Measurements from ENCODE around the gene NFATC1. TPM values are rescaled to one million over a fixed set of nuclear protein-coding genes. Genes with fewer than 3 reads are reported as not detected.

The NFATC1 gene
- total RNA-seq, 1 donor from 2014 or later, result 18.3 TPM

GRCh38 chr18:79403723-79404566, 8.2 kb downstream of the NFATC1 start:
- H3K36me3 ChIP-seq, result no peaks in the 10 kb centered on the region
- TF ChIP-seq CTCF (IDR thresholded peaks at IDR 0.05; ENCODE audit: borderline replicate concordance), result no peak
- H3K4me3 ChIP-seq, result peak overlapping the region; percentile 33
- H3K27me3 ChIP-seq (ENCODE audit: low read depth), result no peaks in the 10 kb centered on the region
- peak; percentile 9 for DNase-seq
- peak overlapping the region; percentile 81 for H3K27ac ChIP-seq (replicated peaks)
- intact Hi-C loops (cut with micrococcal nuclease), result no loop called here
- H3K4me1 ChIP-seq, result peaks cover 60% of the 10 kb centered on the region
- no peaks in the 10 kb centered on the region for H3K9me3 ChIP-seq (replicated peaks)

GRCh38 chr18:79404567-79404910, 8.8 kb downstream of the NFATC1 start:
- TF ChIP-seq CTCF (IDR thresholded peaks at IDR 0.05; ENCODE audit: borderline replicate concordance), result no peak
- peak overlapping the region; percentile 81 for H3K27ac ChIP-seq (replicated peaks)
- intact Hi-C loops (cut with micrococcal nuclease), result no loop called here
- no peaks in the 10 kb centered on the region for H3K9me3 ChIP-seq (replicated peaks)
- H3K4me3 ChIP-seq, result no peak overlapping the region
- DNase-seq, result peak; percentile 15
- H3K36me3 ChIP-seq, result no peaks in the 10 kb centered on the region
- H3K4me1 ChIP-seq, result peaks cover 55% of the 10 kb centered on the region
- no peaks in the 10 kb centered on the region for H3K27me3 ChIP-seq (ENCODE audit: low read depth)

GRCh38 chr18:79405019-79405780, 9.5 kb downstream of the NFATC1 start:
- H3K36me3 ChIP-seq, result no peaks in the 10 kb centered on the region
- H3K27ac ChIP-seq (replicated peaks), result peak overlapping the region; percentile 81
- intact Hi-C loops (cut with micrococcal nuclease), result no loop called here
- H3K27me3 ChIP-seq (ENCODE audit: low read depth), result no peaks in the 10 kb centered on the region
- TF ChIP-seq CTCF (IDR thresholded peaks at IDR 0.05; ENCODE audit: borderline replicate concordance), result no peak
- H3K9me3 ChIP-seq (replicated peaks), result no peaks in the 10 kb centered on the region
- H3K4me3 ChIP-seq, result peak overlapping the region; percentile 43
- DNase-seq, result peak; percentile 7
- H3K4me1 ChIP-seq, result peaks cover 49% of the 10 kb centered on the region

- intact Hi-C loops (cut with micrococcal nuclease), result no loop called here
- Histone ChIP-seq H3K9me3 (replicated peaks) (no peaks in the 10 kb centered on the region), H3K27me3 (ENCODE audit: low read depth) (no peaks in the 10 kb centered on the region), H3K36me3 (peaks cover 7% of the 10 kb centered on the region), H3K27ac (replicated peaks) (peak overlapping the region; percentile 66), H3K4me3 (peak overlapping the region; percentile 43), H3K4me1 (peaks cover 46% of the 10 kb centered on the region)
- no peak for TF ChIP-seq CTCF (IDR thresholded peaks at IDR 0.05; ENCODE audit: borderline replicate concordance)
- peak; percentile 54 for DNase-seq
Measured at GRCh38 chr18:79405781-79406575, 10.2 kb downstream of the NFATC1 start.

GRCh38 chr18:79406708-79407107, 11.0 kb downstream of the NFATC1 start:
- H3K9me3 ChIP-seq (replicated peaks), result no peaks in the 10 kb centered on the region
- no peak overlapping the region for H3K4me3 ChIP-seq
- intact Hi-C loops (cut with micrococcal nuclease), result no loop called here
- peak; percentile 13 for DNase-seq
- H3K27me3 ChIP-seq (ENCODE audit: low read depth), result no peaks in the 10 kb centered on the region
- peaks cover 14% of the 10 kb centered on the region for H3K36me3 ChIP-seq
- H3K27ac ChIP-seq (replicated peaks), result peak overlapping the region; percentile 66
- peaks cover 38% of the 10 kb centered on the region for H3K4me1 ChIP-seq
- no peak for TF ChIP-seq CTCF (IDR thresholded peaks at IDR 0.05; ENCODE audit: borderline replicate concordance)

All from left ventricle myocardium inferior (tissue), 1 donor.